Measurements from ENCODE around the gene SPG11.

SPG11 gene

GRCh38 chr15:44623178-44623577 is 40.3 kb downstream of the SPG11 start:
- no peak for DNase-seq (ENCODE audit: low spot score)

GRCh38 chr15:44620081-44620480 is 43.4 kb downstream of the SPG11 start:
- DNase-seq (ENCODE audit: low spot score): no peak

- no peak for DNase-seq (ENCODE audit: low spot score)
Measured at GRCh38 chr15:44616974-44617373, 46.5 kb downstream of the SPG11 start.

- no peak for DNase-seq (ENCODE audit: low spot score)
Measured at GRCh38 chr15:44606740-44607139, 56.7 kb downstream of the SPG11 start.

GRCh38 chr15:44603126-44603525 is 60.3 kb downstream of the SPG11 start:
- no peak for DNase-seq (ENCODE audit: low spot score)

- no peak for DNase-seq (ENCODE audit: low spot score)
Measured at GRCh38 chr15:44598892-44599291, 64.6 kb downstream of the SPG11 start.

DNA sequence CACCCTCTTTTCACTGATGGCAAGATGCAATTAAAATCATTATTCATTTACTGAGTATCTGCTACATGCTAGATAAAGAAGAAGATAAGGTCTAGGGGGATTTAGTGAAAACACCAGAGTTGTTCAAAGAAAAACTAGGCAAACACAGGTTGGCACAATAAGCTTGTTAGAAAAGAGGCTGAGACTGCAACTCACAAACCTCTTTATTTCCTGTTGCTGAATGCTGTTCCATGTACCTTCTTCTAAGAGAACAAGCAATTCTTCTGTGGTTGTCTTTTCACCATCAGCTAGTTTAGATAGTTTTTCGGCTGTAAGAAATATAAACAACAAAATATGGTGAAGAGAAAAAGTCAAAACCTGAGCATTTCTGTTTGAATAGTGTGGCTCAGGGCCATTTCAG is 65.4 kb downstream of the SPG11 start:
- peak; percentile 2 for DNase-seq (ENCODE audit: low spot score)

GRCh38 chr15:44596511-44597010 is 66.9 kb downstream of the SPG11 start:
- no peak for DNase-seq (ENCODE audit: low spot score)

DNA sequence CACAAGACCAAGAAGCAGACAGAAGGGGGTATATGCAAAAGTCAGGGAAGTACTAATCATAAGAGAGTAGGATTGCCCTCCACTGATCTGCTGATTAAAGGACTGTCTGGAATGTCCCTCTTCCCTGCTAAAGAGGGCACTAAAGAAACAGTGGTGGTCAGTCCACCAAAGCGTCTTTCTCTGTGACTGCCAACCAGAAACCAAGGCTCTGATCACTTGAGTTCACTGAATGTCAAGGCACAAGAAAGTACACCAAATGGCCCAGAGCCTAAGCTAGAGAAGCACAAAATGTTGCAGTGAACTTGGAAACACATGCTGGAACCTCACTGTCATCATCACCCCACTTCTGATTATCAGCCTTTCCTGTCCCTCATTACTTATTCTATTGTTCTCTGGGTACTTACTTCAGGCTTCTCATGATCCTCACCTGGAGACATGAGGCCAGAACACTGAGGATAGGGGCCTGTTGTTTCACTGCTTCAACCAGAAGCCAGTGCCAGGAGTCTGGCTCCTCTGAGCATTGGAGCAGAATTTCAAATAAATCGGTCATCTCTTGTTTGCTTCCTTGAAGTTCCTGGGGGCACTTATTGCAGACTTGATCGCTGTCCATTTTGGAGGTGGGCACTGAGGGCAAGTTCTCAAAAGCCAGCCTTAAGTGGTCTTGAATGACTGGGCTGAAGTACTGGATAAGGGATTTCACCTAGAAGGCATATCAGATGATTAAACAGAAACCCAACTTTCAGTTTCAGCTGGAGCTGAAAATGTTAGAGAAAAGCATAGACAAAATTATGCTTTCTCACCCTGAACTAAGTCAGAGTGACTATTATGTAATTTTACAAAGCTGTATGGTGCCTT is 67.6 kb downstream of the SPG11 start:
- no peak for DNase-seq (ENCODE audit: low spot score)

- DNase-seq (ENCODE audit: low spot score): no peak
Measured at GRCh38 chr15:44595246-44595645, 68.2 kb downstream of the SPG11 start.

DNA sequence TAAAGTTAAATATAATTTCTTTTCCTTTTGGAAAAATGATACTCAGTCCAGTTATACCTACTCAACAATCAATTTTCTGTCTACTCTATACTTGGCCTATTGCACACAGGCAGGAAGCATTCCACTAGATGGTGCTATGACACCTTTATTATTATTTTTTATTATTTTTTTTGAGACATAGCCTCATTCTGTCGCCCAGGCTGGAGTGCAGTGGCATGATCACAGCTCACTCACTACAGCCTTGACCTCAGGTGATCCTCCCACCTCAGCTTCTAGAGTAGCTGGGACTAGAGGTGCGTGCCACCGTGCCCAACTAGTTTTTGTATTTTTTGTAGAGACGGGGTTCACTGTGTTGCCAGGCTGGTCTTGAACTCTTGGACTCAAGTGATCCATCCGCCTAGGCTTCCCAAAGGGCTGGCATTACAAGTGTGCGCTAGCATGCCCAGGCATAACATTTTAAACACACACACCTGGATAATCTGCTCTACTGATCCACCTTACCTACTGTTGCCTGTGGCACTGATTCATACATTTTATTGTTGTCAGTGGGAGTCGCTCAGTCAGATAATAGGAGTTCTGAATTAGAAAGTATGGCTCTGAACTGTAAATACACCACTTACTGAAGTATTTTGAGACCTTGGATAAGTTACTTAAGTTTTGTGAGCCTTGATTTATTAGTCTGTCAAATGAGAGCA is 70.3 kb downstream of the SPG11 start:
- peak; percentile 56 for DNase-seq (ENCODE audit: low spot score)

DNA sequence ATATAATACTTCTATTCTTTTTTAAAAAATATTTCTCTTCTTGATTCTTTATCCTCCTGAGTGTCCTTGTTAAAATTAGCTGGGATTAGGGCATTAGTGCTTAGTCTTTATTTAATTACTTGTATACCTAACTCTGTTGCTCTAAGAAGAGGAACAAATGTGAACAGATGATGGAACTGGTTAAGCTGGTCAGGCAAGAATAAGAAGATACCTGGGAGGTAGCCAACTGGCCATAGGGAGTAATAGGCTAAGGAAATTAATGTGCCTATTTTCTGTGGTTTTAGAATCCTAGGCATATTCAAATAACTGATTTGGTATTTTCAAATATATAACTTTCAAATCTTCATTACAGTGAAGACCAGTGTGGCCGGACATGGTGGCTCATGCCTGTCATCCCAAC is 72.1 kb downstream of the SPG11 start:
- no peak for DNase-seq (ENCODE audit: low spot score)

- no peak for DNase-seq (ENCODE audit: low spot score)
Measured at GRCh38 chr15:44588541-44588940, 74.9 kb downstream of the SPG11 start.

- DNase-seq (ENCODE audit: low spot score): no peak
Measured at GRCh38 chr15:44585633-44586032, 77.8 kb downstream of the SPG11 start.

DNA sequence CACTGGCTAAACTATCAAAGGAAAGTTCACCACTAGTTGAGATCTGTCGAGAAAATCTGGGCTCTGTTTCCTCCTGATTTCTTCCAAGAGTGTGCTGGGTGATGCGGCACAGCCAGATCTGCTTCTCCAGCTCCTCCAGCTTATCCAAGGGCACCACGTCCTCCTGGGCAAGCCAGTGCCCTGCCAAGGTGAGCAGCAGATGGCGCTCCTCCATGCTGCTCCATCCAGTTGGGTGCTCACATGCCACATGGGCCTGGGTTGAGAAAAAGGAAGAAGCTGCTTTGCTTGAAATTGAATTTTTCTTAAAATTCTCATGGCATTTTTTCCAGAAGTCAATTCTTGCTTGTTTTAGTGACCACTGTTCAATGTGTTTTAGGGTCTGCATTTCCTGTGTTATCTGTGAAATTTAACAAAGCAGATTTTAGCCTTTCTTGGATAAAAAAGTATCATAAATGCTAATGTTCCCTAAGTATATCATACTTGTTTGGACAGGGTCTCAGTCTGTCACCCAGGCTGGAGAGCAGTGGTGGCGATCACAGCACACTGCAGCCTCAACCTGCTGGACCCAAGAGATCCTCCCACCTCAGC is 79.2 kb downstream of the SPG11 start:
- peak; percentile 62 for DNase-seq (ENCODE audit: low spot score)

- DNase-seq (ENCODE audit: low spot score): no peak
Measured at GRCh38 chr15:44580105-44580504, 83.4 kb downstream of the SPG11 start.

DNA sequence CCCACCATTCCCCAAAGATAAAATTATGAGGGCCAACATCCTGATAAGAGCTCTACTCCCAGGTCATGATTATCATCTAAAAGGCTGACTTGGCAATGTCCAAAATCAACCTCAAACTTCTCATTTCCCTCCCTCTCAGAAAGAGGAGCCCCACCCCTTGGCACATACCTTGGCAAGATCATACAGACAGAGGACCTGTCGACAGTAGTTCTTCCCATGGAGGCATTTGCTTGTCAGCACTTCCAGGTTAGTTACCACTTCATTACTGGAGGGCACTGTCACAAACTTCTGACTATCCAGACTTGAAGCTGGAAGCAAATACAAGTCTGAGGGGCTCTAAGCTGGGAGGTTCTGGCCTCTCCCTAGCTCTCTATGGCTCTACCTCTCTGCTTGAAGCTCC is 88.7 kb downstream of the SPG11 start:
- no peak for DNase-seq (ENCODE audit: low spot score)

- no peak for DNase-seq (ENCODE audit: low spot score)
Measured at GRCh38 chr15:44573386-44573785, 90.1 kb downstream of the SPG11 start.

GRCh38 chr15:44570361-44570760 is 93.1 kb downstream of the SPG11 start:
- DNase-seq (ENCODE audit: low spot score): no peak

- DNase-seq (ENCODE audit: low spot score): no peak
Measured at GRCh38 chr15:44569316-44569715, 94.1 kb downstream of the SPG11 start.

DNA sequence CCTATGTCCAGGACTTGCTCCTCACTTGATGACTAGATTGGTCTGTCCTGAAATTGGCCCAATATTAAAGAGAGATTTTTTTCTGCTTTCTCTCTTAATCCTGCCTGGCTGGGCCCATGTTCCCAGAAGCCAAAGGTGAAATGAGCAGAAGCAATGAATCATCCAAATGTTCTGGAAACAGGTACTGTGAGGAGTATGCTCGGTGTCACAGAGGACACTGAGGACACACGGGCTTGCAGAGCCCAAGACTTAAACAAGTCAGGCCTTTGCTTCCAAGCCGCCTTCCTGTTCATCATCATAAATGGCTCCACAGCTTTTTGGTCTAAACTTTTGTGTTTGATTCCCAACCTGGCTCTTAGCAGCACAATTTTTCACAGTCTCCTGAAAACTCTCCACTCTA is 95.1 kb downstream of the SPG11 start:
- no peak for DNase-seq (ENCODE audit: low spot score)

GRCh38 chr15:44566155-44566540 is 97.3 kb downstream of the SPG11 start:
- DNase-seq (ENCODE audit: low spot score): no peak

All from CD4-positive, alpha-beta T cell treated with Interleukin-15 for 4 hours (primary cell).